OCI-LY7 (cell line): ENCODE data around the gene PXDN. TPM values are rescaled to one million over a fixed set of nuclear protein-coding genes. Genes with fewer than 3 reads are reported as not detected.

Experiments used
- BruUV-seq: library from RNA; stranded (reverse); fragments of 400-500 nt; replicated peaks from 2 replicates; lab custom pipeline; 2021; lab: Mats Ljungman, UMichigan
- CTCF ChIA-PET: fragments of 300-600 bp; sonication (Branson Sonifier 250); formaldehyde crosslinking; loops from one replicate; lab custom pipeline; 2022; ENCODE audit warnings: antibody characterized with exemption; ENCODE audit not compliant: unreplicated experiment; lab: Charles Lee
- POLR2A ChIA-PET: fragments of 300-600 bp; sonication (Branson Sonifier 250); formaldehyde crosslinking; loops from one replicate; lab custom pipeline; 2022; ENCODE audit warnings: antibody characterized with exemption; lab: Charles Lee
- DNase-seq: peaks from one replicate; pipeline ENCODE4 v3.0.0-alpha.2; 2015; ENCODE audit warnings: low spot score
- H2AFZ ChIP-seq: fragments of 200-600 bp; sonication (generic), shearing (Covaris generic); 2 replicates; pipeline ENCODE4 v1.6.1; 2014; ENCODE audit warnings: mild to moderate bottlenecking, antibody characterized with exemption, low read length, moderate library complexity
- H3K27ac ChIP-seq: fragments of 200-600 bp; sonication (generic); 2 replicates; pipeline ENCODE4 v1.5.1; 2014; ENCODE audit warnings: mixed run types, low read depth, mild to moderate bottlenecking, moderate library complexity, low read length, inconsistent platforms; ENCODE audit not compliant: poor library complexity, severe bottlenecking
- H3K36me3 ChIP-seq: fragments of 200-600 bp; sonication (generic); 2 replicates; pipeline ENCODE4 v1.6.1; 2014; ENCODE audit warnings: mild to moderate bottlenecking, antibody characterized with exemption, low read length, moderate library complexity, mixed read lengths; ENCODE audit not compliant: insufficient read depth
- H3K4me1 ChIP-seq: fragments of 200-600 bp; sonication (generic); 2 replicates; pipeline ENCODE4 v1.5.1; 2014; ENCODE audit warnings: mild to moderate bottlenecking, low read length; ENCODE audit not compliant: insufficient read depth, poor library complexity, severe bottlenecking
- H3K4me2 ChIP-seq: fragments of 200-600 bp; sonication (generic); 2 replicates; pipeline ENCODE4 v1.6.1; 2014; ENCODE audit warnings: mild to moderate bottlenecking, low read length
- H3K4me3 ChIP-seq: fragments of 200-600 bp; sonication (generic); 2 replicates; pipeline ENCODE4 v1.5.1; 2014; ENCODE audit warnings: mild to moderate bottlenecking, low read depth, low read length; ENCODE audit not compliant: poor library complexity, severe bottlenecking
- H3K79me2 ChIP-seq: fragments of 200-600 bp; sonication (generic); 2 replicates; pipeline ENCODE4 v1.6.1; 2016; ENCODE audit warnings: low read depth, mild to moderate bottlenecking, low read length, moderate library complexity, mixed read lengths; ENCODE audit not compliant: insufficient read depth
- H3K9me2 ChIP-seq: fragments of 200-600 bp; sonication (generic); 2 replicates; pipeline ENCODE4 v1.6.1; 2016; ENCODE audit warnings: mild to moderate bottlenecking, low read length, mixed read lengths; ENCODE audit not compliant: insufficient read depth
- H3K9me3 ChIP-seq: fragments of 200-600 bp; sonication (generic); 2 replicates; pipeline ENCODE4 v1.6.1; 2014; ENCODE audit warnings: mild to moderate bottlenecking, mixed run types, low read length, mixed read lengths
- H4K20me1 ChIP-seq: fragments of 200-600 bp; sonication (generic); 2 replicates; pipeline ENCODE4 v1.6.1; 2014; ENCODE audit warnings: mild to moderate bottlenecking, antibody characterized with exemption, low read length, moderate library complexity, mixed read lengths; ENCODE audit not compliant: insufficient read depth
- EZH2phosphoT487 ChIP-seq: fragments of 200-600 bp; sonication (generic); IDR thresholded peaks from 2 replicates; pipeline ENCODE4 v1.6.1; 2018; ENCODE audit warnings: low read depth, borderline replicate concordance, mild to moderate bottlenecking, mixed run types, antibody characterized with exemption, low read length, moderate library complexity, mixed read lengths
- intact Hi-C: fragments of 100-400 bp; cut with micrococcal nuclease; formaldehyde crosslinking; loops from one replicate; pipeline ENCODE4 v1.10.0; 2022; ENCODE audit not compliant: unreplicated experiment
- total RNA-seq, 2 experiments: library from RNA; depleted of rRNA in 1 of 2; stranded (reverse); fragments of >200 nt in 1 of 2; shearing (Covaris generic) in 1 of 2; gene quantifications; 2 replicates each; pipeline ENCODE4 v1.2.3, GENCODE V29; 2014 to 2022
- TF ChIP-seq, protein P1 (sequence below): fragments of 200-600 bp; sonication (generic); conservative IDR thresholded peaks from 2 replicates; pipeline ENCODE4 v1.5.1; 2014; ENCODE audit warnings: mild to moderate bottlenecking, antibody characterized with exemption, low read length, moderate library complexity, mixed read lengths

Gene PXDN
- total RNA-seq, 2 experiments from 2014 or later = not detected

DNA sequence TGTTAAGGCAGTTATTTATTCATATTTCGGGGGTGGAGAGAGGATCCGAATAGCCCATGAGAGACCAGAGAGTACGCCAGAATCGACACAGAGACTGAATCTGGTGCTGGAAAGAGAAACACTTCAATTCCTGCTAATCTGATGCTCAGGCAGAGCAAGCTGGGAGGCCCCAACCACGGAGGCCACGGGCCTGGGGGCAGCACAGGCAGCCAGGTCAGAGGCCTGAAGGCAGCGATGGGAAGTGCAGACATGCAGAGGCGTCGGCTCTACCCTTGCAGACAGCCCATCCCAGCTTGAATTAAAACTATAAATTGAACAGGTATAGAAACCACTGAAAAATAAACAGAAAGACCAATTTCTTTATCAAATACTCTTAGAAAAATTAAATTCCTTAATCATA, 50.6 kb downstream of the PXDN start:
- Histone ChIP-seq H3K4me1 (no peaks in the 10 kb centered on the region), H4K20me1 (no peaks in the 10 kb centered on the region), H3K36me3 (no peaks in the 10 kb centered on the region), H3K4me2 (no peak overlapping the region), H3K79me2 (no peaks in the 10 kb centered on the region), H3K9me2 (no peaks in the 10 kb centered on the region), H2AFZ (no peak overlapping the region), H3K4me3 (no peak overlapping the region), H3K27ac (no peak overlapping the region), H3K9me3 (no peaks in the 10 kb centered on the region)
- POLR2A ChIA-PET = no interaction called here
- intact Hi-C loops = no loop called here
- CTCF ChIA-PET = no interaction called here
- no peak for DNase-seq
- no TSS peak for BruUV-seq
- TF ChIP-seq EZH2phosphoT487 = no peak
- TF ChIP-seq, protein P1, sequence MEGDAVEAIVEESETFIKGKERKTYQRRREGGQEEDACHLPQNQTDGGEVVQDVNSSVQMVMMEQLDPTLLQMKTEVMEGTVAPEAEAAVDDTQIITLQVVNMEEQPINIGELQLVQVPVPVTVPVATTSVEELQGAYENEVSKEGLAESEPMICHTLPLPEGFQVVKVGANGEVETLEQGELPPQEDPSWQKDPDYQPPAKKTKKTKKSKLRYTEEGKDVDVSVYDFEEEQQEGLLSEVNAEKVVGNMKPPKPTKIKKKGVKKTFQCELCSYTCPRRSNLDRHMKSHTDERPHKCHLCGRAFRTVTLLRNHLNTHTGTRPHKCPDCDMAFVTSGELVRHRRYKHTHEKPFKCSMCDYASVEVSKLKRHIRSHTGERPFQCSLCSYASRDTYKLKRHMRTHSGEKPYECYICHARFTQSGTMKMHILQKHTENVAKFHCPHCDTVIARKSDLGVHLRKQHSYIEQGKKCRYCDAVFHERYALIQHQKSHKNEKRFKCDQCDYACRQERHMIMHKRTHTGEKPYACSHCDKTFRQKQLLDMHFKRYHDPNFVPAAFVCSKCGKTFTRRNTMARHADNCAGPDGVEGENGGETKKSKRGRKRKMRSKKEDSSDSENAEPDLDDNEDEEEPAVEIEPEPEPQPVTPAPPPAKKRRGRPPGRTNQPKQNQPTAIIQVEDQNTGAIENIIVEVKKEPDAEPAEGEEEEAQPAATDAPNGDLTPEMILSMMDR = no peak

DNA sequence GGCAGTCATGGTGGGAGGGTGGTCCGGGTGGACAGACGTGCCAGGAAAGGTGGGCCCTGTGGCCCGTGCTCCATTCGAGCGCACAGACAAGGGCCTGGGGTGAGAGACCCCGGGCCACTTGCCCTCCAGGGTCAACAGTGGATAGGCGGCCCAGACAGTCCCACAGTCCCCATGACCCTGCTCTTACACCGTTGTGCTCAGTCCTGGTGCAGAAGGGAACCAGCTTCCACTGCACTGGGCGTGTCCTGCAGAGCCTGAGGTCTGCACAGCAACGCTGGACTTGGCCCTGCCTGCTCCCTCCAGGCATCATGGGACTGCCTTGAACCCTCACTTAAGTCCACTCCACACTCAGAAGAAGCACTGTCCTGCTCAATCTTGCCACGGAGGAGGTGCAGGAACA, 52.0 kb downstream of the PXDN start:
- no peak overlapping the region for H2AFZ ChIP-seq
- no peaks in the 10 kb centered on the region for H3K9me2 ChIP-seq
- ChIA-PET POLR2A (interaction anchor here (0.7 kb wide), 1 partner anchor 1306 kb away, joined by 3 read pairs; no protein-coding TSS in a partner anchor), CTCF (no interaction called here)
- H4K20me1 ChIP-seq = no peaks in the 10 kb centered on the region
- no peak for TF ChIP-seq EZH2phosphoT487
- TF ChIP-seq, protein P1 = no peak
- H3K4me2 ChIP-seq = no peak overlapping the region
- intact Hi-C loops = no loop called here
- H3K4me1 ChIP-seq = no peaks in the 10 kb centered on the region
- H3K9me3 ChIP-seq = no peaks in the 10 kb centered on the region
- H3K27ac ChIP-seq = no peak overlapping the region
- H3K79me2 ChIP-seq = no peaks in the 10 kb centered on the region
- no peak overlapping the region for H3K4me3 ChIP-seq
- no peaks in the 10 kb centered on the region for H3K36me3 ChIP-seq
- no peak for DNase-seq
- BruUV-seq = no TSS peak

DNA sequence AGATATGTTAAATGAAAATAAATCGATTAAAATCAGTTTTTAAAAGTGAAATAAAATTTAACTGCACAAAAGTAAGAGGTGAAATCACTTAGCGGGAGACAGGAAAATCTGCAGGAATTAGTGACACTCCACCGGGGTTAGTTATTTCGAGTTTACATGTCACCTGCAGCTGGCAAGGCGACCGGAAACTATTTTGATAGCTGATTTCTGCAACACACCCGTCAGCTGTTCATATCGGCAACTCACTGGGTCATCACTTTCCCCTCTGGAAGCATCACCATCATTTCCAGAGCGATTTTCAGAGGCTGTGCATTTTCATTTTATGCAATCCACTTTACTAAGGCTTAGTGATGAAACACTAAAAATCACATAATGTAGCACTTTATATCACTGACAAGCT, 52.9 kb downstream of the PXDN start:
- intact Hi-C loops = no loop called here
- Histone ChIP-seq H3K4me1 (no peaks in the 10 kb centered on the region), H3K4me3 (no peak overlapping the region), H3K36me3 (no peaks in the 10 kb centered on the region), H3K79me2 (no peaks in the 10 kb centered on the region), H2AFZ (no peak overlapping the region), H3K27ac (no peak overlapping the region), H4K20me1 (no peaks in the 10 kb centered on the region), H3K9me3 (no peaks in the 10 kb centered on the region), H3K4me2 (no peak overlapping the region), H3K9me2 (no peaks in the 10 kb centered on the region)
- TF ChIP-seq, protein P1 = no peak
- TF ChIP-seq EZH2phosphoT487 = no peak
- ChIA-PET POLR2A (interaction anchor here (0.7 kb wide), 1 partner anchor 690 kb away, joined by 3 read pairs; no protein-coding TSS in a partner anchor), CTCF (no interaction called here)
- no TSS peak for BruUV-seq
- no peak for DNase-seq
